SU-DHL-6 (cell line): Measurements from ENCODE around the gene RPL26.

Source experiments
- H2AFZ ChIP-seq: fragments of 200-600 bp; sonication (generic); 2 replicates; pipeline ENCODE4 v1.6.1; 2014; ENCODE audit warnings: low read depth, mild to moderate bottlenecking, moderate library complexity, mixed read lengths, antibody characterized with exemption, low read length; ENCODE audit not compliant: severe bottlenecking
- H3F3A ChIP-seq: fragments of 200-600 bp; shearing (Covaris generic); 2 replicates; pipeline ENCODE4 v1.6.0; 2016; ENCODE audit warnings: antibody characterized with exemption, mild to moderate bottlenecking; ENCODE audit not compliant: insufficient read depth
- H3K27ac ChIP-seq: fragments of 200-600 bp; sonication (generic); 2 replicates; pipeline ENCODE4 v1.5.1; 2016; ENCODE audit warnings: low read depth, mild to moderate bottlenecking, low read length, moderate library complexity, mixed read lengths
- H3K27me3 ChIP-seq: fragments of 200-600 bp; sonication (generic), shearing (Covaris generic); 2 replicates; pipeline ENCODE4 v1.6.0; 2014; ENCODE audit warnings: mild to moderate bottlenecking, low read length
- H3K36me3 ChIP-seq: fragments of 200-600 bp; sonication (generic); 2 replicates; pipeline ENCODE4 v1.6.1; 2014; ENCODE audit warnings: mild to moderate bottlenecking, low read length, mixed read lengths
- H3K4me2 ChIP-seq: fragments of 300-600, 200-600 bp; shearing (Covaris generic), sonication (generic); 2 replicates; pipeline ENCODE4 v1.6.0; 2014; ENCODE audit warnings: low read length, low read depth, mild to moderate bottlenecking; ENCODE audit not compliant: poor library complexity, severe bottlenecking
- H3K4me3 ChIP-seq: fragments of 200-600 bp; sonication (generic); 2 replicates; pipeline ENCODE4 v1.5.1; 2014; ENCODE audit warnings: antibody characterized with exemption, low read length, mild to moderate bottlenecking, mixed read lengths; ENCODE audit not compliant: insufficient read depth, poor library complexity, severe bottlenecking
- H3K79me2 ChIP-seq: fragments of 200-600 bp; sonication (generic); 2 replicates; pipeline ENCODE4 v1.6.1; 2014; ENCODE audit warnings: mild to moderate bottlenecking, low read length, moderate library complexity; ENCODE audit not compliant: insufficient read depth
- H3K9ac ChIP-seq: fragments of 200-600 bp; sonication (generic); 2 replicates; pipeline ENCODE4 v1.7.0; 2014; ENCODE audit warnings: mild to moderate bottlenecking, low read length
- H3K9me2 ChIP-seq: fragments of 200-600 bp; sonication (generic); replicated peaks from 2 replicates; pipeline ENCODE4 v1.6.1; 2014; ENCODE audit warnings: low read length; ENCODE audit not compliant: insufficient read depth
- H3K9me3 ChIP-seq: fragments of 200-600 bp; sonication (generic); 2 replicates; pipeline ENCODE4 v1.6.1; 2014; ENCODE audit warnings: low read length, mixed read lengths; ENCODE audit not compliant: insufficient read depth
- H4K20me1 ChIP-seq: fragments of 200-600 bp; sonication (generic); 2 replicates; pipeline ENCODE4 v1.6.1; 2014; ENCODE audit warnings: low read depth, mild to moderate bottlenecking, antibody characterized with exemption, low read length, moderate library complexity, mixed read lengths
- EZH2phosphoT487 ChIP-seq: fragments of 200-600 bp; sonication (generic), shearing (Covaris generic); conservative IDR thresholded peaks from 2 replicates; pipeline ENCODE4 v1.6.1; 2018; ENCODE audit warnings: mild to moderate bottlenecking, antibody characterized with exemption, low read length, moderate library complexity, mixed read lengths
- TF ChIP-seq, protein P1 (sequence below): fragments of 200-600 bp; sonication (generic); IDR thresholded peaks from one replicate; pipeline ENCODE4 v1.5.1; 2017; ENCODE audit warnings: antibody characterized with exemption, mild to moderate bottlenecking, low read length, moderate library complexity; ENCODE audit not compliant: insufficient read depth, poor library complexity, severe bottlenecking

RPL26 gene

GRCh38 chr17:8409966-8410882 lies 27.2 kb upstream of the RPL26 start:
- Histone ChIP-seq H3K27me3 (no peaks in the 10 kb centered on the region), H3K4me2 (no peak overlapping the region), H3K36me3 (no peaks in the 10 kb centered on the region), H4K20me1 (no peaks in the 10 kb centered on the region), H3K9me3 (no peaks in the 10 kb centered on the region), H3K9ac (no peak overlapping the region), H2AFZ (peak overlapping the region; percentile 68), H3K79me2 (no peaks in the 10 kb centered on the region), H3K4me3 (no peak overlapping the region), H3K27ac (no peak overlapping the region), H3F3A (no peaks in the 10 kb centered on the region), H3K9me2 (no peaks in the 10 kb centered on the region)
- TF ChIP-seq, protein P1, sequence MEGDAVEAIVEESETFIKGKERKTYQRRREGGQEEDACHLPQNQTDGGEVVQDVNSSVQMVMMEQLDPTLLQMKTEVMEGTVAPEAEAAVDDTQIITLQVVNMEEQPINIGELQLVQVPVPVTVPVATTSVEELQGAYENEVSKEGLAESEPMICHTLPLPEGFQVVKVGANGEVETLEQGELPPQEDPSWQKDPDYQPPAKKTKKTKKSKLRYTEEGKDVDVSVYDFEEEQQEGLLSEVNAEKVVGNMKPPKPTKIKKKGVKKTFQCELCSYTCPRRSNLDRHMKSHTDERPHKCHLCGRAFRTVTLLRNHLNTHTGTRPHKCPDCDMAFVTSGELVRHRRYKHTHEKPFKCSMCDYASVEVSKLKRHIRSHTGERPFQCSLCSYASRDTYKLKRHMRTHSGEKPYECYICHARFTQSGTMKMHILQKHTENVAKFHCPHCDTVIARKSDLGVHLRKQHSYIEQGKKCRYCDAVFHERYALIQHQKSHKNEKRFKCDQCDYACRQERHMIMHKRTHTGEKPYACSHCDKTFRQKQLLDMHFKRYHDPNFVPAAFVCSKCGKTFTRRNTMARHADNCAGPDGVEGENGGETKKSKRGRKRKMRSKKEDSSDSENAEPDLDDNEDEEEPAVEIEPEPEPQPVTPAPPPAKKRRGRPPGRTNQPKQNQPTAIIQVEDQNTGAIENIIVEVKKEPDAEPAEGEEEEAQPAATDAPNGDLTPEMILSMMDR: peak; percentile 73
- no peak for TF ChIP-seq EZH2phosphoT487

- H3K4me2 ChIP-seq: no peak overlapping the region
- H3K79me2 ChIP-seq: no peaks in the 10 kb centered on the region
- H3K27me3 ChIP-seq: no peaks in the 10 kb centered on the region
- no peaks in the 10 kb centered on the region for H3K36me3 ChIP-seq
- no peaks in the 10 kb centered on the region for H4K20me1 ChIP-seq
- no peak overlapping the region for H2AFZ ChIP-seq
- H3F3A ChIP-seq: no peaks in the 10 kb centered on the region
- no peak overlapping the region for H3K4me3 ChIP-seq
- H3K9me3 ChIP-seq: no peaks in the 10 kb centered on the region
- no peak overlapping the region for H3K27ac ChIP-seq
- no peaks in the 10 kb centered on the region for H3K9me2 ChIP-seq
- no peak overlapping the region for H3K9ac ChIP-seq
- TF ChIP-seq, protein P1: no peak
- TF ChIP-seq EZH2phosphoT487: no peak
Measured at GRCh38 chr17:8408371-8408770, 25.4 kb upstream of the RPL26 start.

DNA sequence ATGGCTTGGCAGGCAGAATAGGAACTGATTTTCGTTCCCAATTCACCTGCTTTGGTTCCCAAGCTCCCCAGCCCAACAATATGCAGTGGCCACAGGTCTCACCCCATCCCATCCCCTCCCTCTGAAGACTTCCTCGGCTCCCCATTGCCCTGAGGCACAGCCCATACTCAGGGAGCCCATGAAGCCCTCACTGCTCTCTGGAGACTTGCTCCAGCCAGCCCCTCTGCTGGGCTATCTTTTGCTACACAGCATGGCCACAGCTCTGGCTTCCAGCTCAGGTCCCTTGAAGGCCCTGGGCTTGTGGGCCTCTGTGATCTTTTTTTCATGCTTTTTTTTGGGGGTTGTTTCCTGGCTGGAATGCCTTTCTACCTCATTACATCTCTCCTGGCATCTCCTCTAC lies 23.2 kb upstream of the RPL26 start:
- H3K27me3 ChIP-seq: no peaks in the 10 kb centered on the region
- H4K20me1 ChIP-seq: no peaks in the 10 kb centered on the region
- H2AFZ ChIP-seq: no peak overlapping the region
- no peaks in the 10 kb centered on the region for H3K9me3 ChIP-seq
- no peaks in the 10 kb centered on the region for H3F3A ChIP-seq
- no peak overlapping the region for H3K4me3 ChIP-seq
- no peak overlapping the region for H3K27ac ChIP-seq
- TF ChIP-seq EZH2phosphoT487: no peak
- TF ChIP-seq, protein P1: no peak
- H3K4me2 ChIP-seq: no peak overlapping the region
- no peak overlapping the region for H3K9ac ChIP-seq
- H3K79me2 ChIP-seq: no peaks in the 10 kb centered on the region
- H3K36me3 ChIP-seq: no peaks in the 10 kb centered on the region
- H3K9me2 ChIP-seq: no peaks in the 10 kb centered on the region
